Stimulated activated CD8-positive, alpha-beta memory T cell treated with anti-CD3 and anti-CD28 coated beads, Interleukin-15, amount 100 ng/mL, for 48 hours (primary cell): ENCODE data around the gene WDR62.

Experiments
- DNase-seq, 2 donors: peaks; one replicate each; pipeline ENCODE4 v3.0.0-alpha.2; 2020; ENCODE audit warnings: low read depth in 2 of 2

Gene WDR62

GRCh38 chr19:36054733-36055686, at the start of gene WDR62:
Gene WDR62 (plus strand): TSS chr19:36054897. CDS start chr19:36054972, 75 bp downstream.
- DNase-seq = peak; percentile 91 to 93

GRCh38 chr19:36006955-36007354, 47.7 kb upstream of the WDR62 start:
- DNase-seq = no peak

- DNase-seq = no peak
Measured at GRCh38 chr19:36008336-36008978, 46.2 kb upstream of the WDR62 start, which contains the start of gene SYNE4. Gene SYNE4 (minus strand): TSS chr19:36008813. CDS start chr19:36008681, 132 bp downstream.

- DNase-seq = peak; percentile 39 to 46
Measured at GRCh38 chr19:36009220-36009619, 45.5 kb upstream of the WDR62 start.

- no peak for DNase-seq
Measured at GRCh38 chr19:36009633-36010379, 44.9 kb upstream of the WDR62 start.

- DNase-seq = no peak
Measured at GRCh38 chr19:36010402-36010801, 44.3 kb upstream of the WDR62 start.

- no peak for DNase-seq
Measured at GRCh38 chr19:36013280-36014011, 41.3 kb upstream of the WDR62 start.

- DNase-seq = peak; percentile 100
Measured at GRCh38 chr19:36014012-36014924, 40.4 kb upstream of the WDR62 start, which contains the start of gene ALKBH6. Gene ALKBH6 (minus strand): TSS chr19:36014213. CDS start chr19:36013397, 816 bp downstream.

- DNase-seq = no peak
Measured at GRCh38 chr19:36019061-36019670, 35.5 kb upstream of the WDR62 start.

GRCh38 chr19:36023432-36023831, 31.3 kb upstream of the WDR62 start:
- no peak for DNase-seq

GRCh38 chr19:36025541-36025940, 29.2 kb upstream of the WDR62 start:
- no peak for DNase-seq

- no peak for DNase-seq
Measured at GRCh38 chr19:36026091-36026876, 28.4 kb upstream of the WDR62 start.

- no peak for DNase-seq
Measured at GRCh38 chr19:36027696-36028095, 27.0 kb upstream of the WDR62 start.

- no peak for DNase-seq
Measured at GRCh38 chr19:36028313-36029041, 26.2 kb upstream of the WDR62 start.

- DNase-seq = no peak
Measured at GRCh38 chr19:36030264-36031148, 24.2 kb upstream of the WDR62 start.

- no peak for DNase-seq
Measured at GRCh38 chr19:36031308-36031707, 23.4 kb upstream of the WDR62 start.
